GM21825 (cell line): ENCODE data around the gene UGT1A9.
"Not testable (repeated sequence)": the region's sequence is repeated elsewhere in the genome, so short reads cannot be mapped to it uniquely, and the experiment has no call there.

Experiments used
- ATAC-seq: cut with Tn5 transposase; IDR thresholded peaks from one replicate; pipeline ENCODE4 v1.9.1; 2021; ENCODE audit warnings: mild to moderate bottlenecking, moderate library complexity; ENCODE audit not compliant: unreplicated experiment

Gene UGT1A9

GRCh38 chr2:233671290-233672161, at the start of gene UGT1A9:
Gene UGT1A9 (plus strand): TSS chr2:233671898. CDS start chr2:233671935, 37 bp downstream.
- ATAC-seq, result no peak

- ATAC-seq, result no peak
Measured at GRCh38 chr2:233627331-233628025, 44.2 kb upstream of the UGT1A9 start.

GRCh38 chr2:233636306-233636705, 35.4 kb upstream of the UGT1A9 start, which contains the start of gene UGT1A10:
Gene UGT1A10 (plus strand): TSS chr2:233636448. CDS start chr2:233636523, 75 bp downstream.
- ATAC-seq, result not testable (repeated sequence)

GRCh38 chr2:233638836-233639235, 32.9 kb upstream of the UGT1A9 start:
- no peak for ATAC-seq

- ATAC-seq, result no peak
Measured at GRCh38 chr2:233639860-233640259, 31.8 kb upstream of the UGT1A9 start.

- no peak for ATAC-seq
Measured at GRCh38 chr2:233643128-233643527, 28.6 kb upstream of the UGT1A9 start.

GRCh38 chr2:233646033-233646432, 25.7 kb upstream of the UGT1A9 start:
- not testable (repeated sequence) for ATAC-seq

- no peak for ATAC-seq
Measured at GRCh38 chr2:233650981-233651380, 20.7 kb upstream of the UGT1A9 start.

- no peak for ATAC-seq
Measured at GRCh38 chr2:233651430-233651829, 20.3 kb upstream of the UGT1A9 start.

GRCh38 chr2:233654501-233654900, 17.2 kb upstream of the UGT1A9 start:
- no peak for ATAC-seq

GRCh38 chr2:233655043-233655442, 16.7 kb upstream of the UGT1A9 start:
- no peak for ATAC-seq

GRCh38 chr2:233655943-233656342, 15.8 kb upstream of the UGT1A9 start:
- ATAC-seq, result not testable (repeated sequence)

GRCh38 chr2:233656443-233656842, 15.3 kb upstream of the UGT1A9 start:
- ATAC-seq, result no peak

- ATAC-seq, result no peak
Measured at GRCh38 chr2:233658610-233659009, 13.1 kb upstream of the UGT1A9 start.

GRCh38 chr2:233663911-233664310, 7.8 kb upstream of the UGT1A9 start:
- ATAC-seq, result no peak

- ATAC-seq, result no peak
Measured at GRCh38 chr2:233668605-233669260, 3.0 kb upstream of the UGT1A9 start.

GRCh38 chr2:233672886-233673285, 1.2 kb downstream of the UGT1A9 start:
- no peak for ATAC-seq

- ATAC-seq, result no peak
Measured at GRCh38 chr2:233673896-233674295, 2.2 kb downstream of the UGT1A9 start.

- ATAC-seq, result no peak
Measured at GRCh38 chr2:233674314-233674713, 2.6 kb downstream of the UGT1A9 start.

GRCh38 chr2:233674995-233675394, 3.3 kb downstream of the UGT1A9 start:
- no peak for ATAC-seq

GRCh38 chr2:233676046-233676445, 4.3 kb downstream of the UGT1A9 start:
- no peak for ATAC-seq
